OCI-LY7 (cell line): Measurements from ENCODE around the gene NME3.

ENCODE experiments used
- EZH2phosphoT487 ChIP-seq: fragments of 200-600 bp; sonication (generic); IDR thresholded peaks from 2 replicates; pipeline ENCODE4 v1.6.1; 2018; ENCODE audit warnings: low read depth, borderline replicate concordance, mild to moderate bottlenecking, mixed run types, antibody characterized with exemption, low read length, moderate library complexity, mixed read lengths
- TF ChIP-seq, protein P1 (sequence below): fragments of 200-600 bp; sonication (generic); conservative IDR thresholded peaks from 2 replicates; pipeline ENCODE4 v1.5.1; 2014; ENCODE audit warnings: mild to moderate bottlenecking, antibody characterized with exemption, low read length, moderate library complexity, mixed read lengths

DNA sequence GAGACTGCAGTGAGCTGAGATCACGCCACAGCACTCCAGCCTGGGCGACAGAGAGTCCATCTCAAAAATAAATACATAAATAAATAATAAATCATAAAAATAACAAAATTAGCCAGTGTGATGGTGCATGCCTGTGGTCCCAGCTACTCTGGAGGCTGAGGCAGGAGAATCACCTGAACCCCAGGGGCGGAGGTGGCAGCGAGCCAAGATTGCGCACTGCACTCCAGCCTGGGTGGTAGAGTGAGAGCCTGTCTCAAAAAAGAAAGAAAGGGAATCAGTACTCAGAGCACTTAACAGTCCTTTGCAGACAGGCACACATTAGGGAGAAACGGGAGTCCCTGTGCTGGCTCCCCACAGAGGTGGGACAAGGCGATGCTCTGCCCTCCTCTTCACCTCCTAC is 40.3 kb downstream of the NME3 start:
- TF ChIP-seq, protein P1, sequence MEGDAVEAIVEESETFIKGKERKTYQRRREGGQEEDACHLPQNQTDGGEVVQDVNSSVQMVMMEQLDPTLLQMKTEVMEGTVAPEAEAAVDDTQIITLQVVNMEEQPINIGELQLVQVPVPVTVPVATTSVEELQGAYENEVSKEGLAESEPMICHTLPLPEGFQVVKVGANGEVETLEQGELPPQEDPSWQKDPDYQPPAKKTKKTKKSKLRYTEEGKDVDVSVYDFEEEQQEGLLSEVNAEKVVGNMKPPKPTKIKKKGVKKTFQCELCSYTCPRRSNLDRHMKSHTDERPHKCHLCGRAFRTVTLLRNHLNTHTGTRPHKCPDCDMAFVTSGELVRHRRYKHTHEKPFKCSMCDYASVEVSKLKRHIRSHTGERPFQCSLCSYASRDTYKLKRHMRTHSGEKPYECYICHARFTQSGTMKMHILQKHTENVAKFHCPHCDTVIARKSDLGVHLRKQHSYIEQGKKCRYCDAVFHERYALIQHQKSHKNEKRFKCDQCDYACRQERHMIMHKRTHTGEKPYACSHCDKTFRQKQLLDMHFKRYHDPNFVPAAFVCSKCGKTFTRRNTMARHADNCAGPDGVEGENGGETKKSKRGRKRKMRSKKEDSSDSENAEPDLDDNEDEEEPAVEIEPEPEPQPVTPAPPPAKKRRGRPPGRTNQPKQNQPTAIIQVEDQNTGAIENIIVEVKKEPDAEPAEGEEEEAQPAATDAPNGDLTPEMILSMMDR: no peak
- TF ChIP-seq EZH2phosphoT487: no peak
